WTC11 (cell line): ENCODE data around the gene ZNF718. TPM values are rescaled to one million over a fixed set of nuclear protein-coding genes. Genes with fewer than 3 reads are reported as not detected.

Source experiments
- AR ChIP-seq: fragments of 250-450 bp; sonication (Bioruptor Pico); IDR thresholded peaks from 2 replicates; pipeline ENCODE4 v1.9.0; 2021; ENCODE audit warnings: mild to moderate bottlenecking
- ATF1 ChIP-seq: sonication (generic); formaldehyde crosslinking; IDR thresholded peaks from 2 replicates; pipeline ENCODE4 v1.8.1; 2023; ENCODE audit warnings: mild to moderate bottlenecking, moderate library complexity, missing genetic modification reagents
- CDX4 ChIP-seq: fragments of 250-450 bp; sonication (Bioruptor Pico); IDR thresholded peaks from 2 replicates; pipeline ENCODE4 v1.9.0; 2021; ENCODE audit warnings: moderate library complexity, mild to moderate bottlenecking, inconsistent platforms, borderline replicate concordance
- ERG ChIP-seq: fragments of 250-450 bp; sonication (Bioruptor Pico); IDR thresholded peaks from 2 replicates; pipeline ENCODE4 v1.8.0; 2021; ENCODE audit warnings: mild to moderate bottlenecking
- ESRRA ChIP-seq: sonication (generic); formaldehyde crosslinking; IDR thresholded peaks from 2 replicates; pipeline ENCODE4 v1.8.1; 2022; ENCODE audit warnings: mild to moderate bottlenecking, missing genetic modification reagents, borderline replicate concordance
- FOXJ3 ChIP-seq: sonication (generic); formaldehyde crosslinking; IDR thresholded peaks from 2 replicates; pipeline ENCODE4 v1.9.0; 2021; ENCODE audit warnings: missing genetic modification reagents, mild to moderate bottlenecking, borderline replicate concordance
- GABPB1 ChIP-seq: sonication (generic); formaldehyde crosslinking; IDR thresholded peaks from 2 replicates; pipeline ENCODE4 v1.8.1; 2023; ENCODE audit warnings: mild to moderate bottlenecking, missing genetic modification reagents
- GTF2I ChIP-seq: fragments of 250-450 bp; sonication (Bioruptor Pico); conservative IDR thresholded peaks from 2 replicates; pipeline ENCODE4 v1.4.0; 2021; ENCODE audit warnings: mild to moderate bottlenecking
- HMGA2 ChIP-seq: fragments of 250-450 bp; sonication (Bioruptor Pico); IDR thresholded peaks from 2 replicates; pipeline ENCODE4 v1.4.0; 2021; ENCODE audit warnings: mild to moderate bottlenecking, moderate library complexity
- IRF2 ChIP-seq: sonication (generic); formaldehyde crosslinking; IDR thresholded peaks from 2 replicates; pipeline ENCODE4 v1.8.0; 2022; ENCODE audit warnings: low read depth, missing genetic modification reagents, borderline replicate concordance
- JAZF1 ChIP-seq: fragments of 250-450 bp; sonication (Bioruptor Pico); IDR thresholded peaks from 2 replicates; pipeline ENCODE4 v1.9.0; 2021; ENCODE audit warnings: moderate library complexity, mild to moderate bottlenecking, inconsistent platforms
- JUN ChIP-seq: sonication (generic); formaldehyde crosslinking; IDR thresholded peaks from 2 replicates; pipeline ENCODE4 v1.8.0; 2023; ENCODE audit warnings: mild to moderate bottlenecking, missing genetic modification reagents
- MAX ChIP-seq: sonication (generic); formaldehyde crosslinking; IDR thresholded peaks from 2 replicates; pipeline ENCODE4 v1.8.0; 2022; ENCODE audit warnings: mild to moderate bottlenecking, missing genetic modification reagents
- NR1H2 ChIP-seq: sonication (generic); formaldehyde crosslinking; IDR thresholded peaks from 2 replicates; pipeline ENCODE4 v1.9.0; 2021; ENCODE audit warnings: mild to moderate bottlenecking, moderate library complexity, missing genetic modification reagents
- PRDM15 ChIP-seq: sonication (generic); formaldehyde crosslinking; IDR thresholded peaks from 2 replicates; pipeline ENCODE4 v1.8.0; 2022; ENCODE audit warnings: missing genetic modification reagents
- RELA ChIP-seq: sonication (generic); formaldehyde crosslinking; IDR thresholded peaks from 2 replicates; pipeline ENCODE4 v1.8.1; 2022; ENCODE audit warnings: missing genetic modification reagents, mild to moderate bottlenecking, borderline replicate concordance
- TEAD1 ChIP-seq: sonication (generic); formaldehyde crosslinking; IDR thresholded peaks from 2 replicates; pipeline ENCODE4 v1.8.0; 2022; ENCODE audit warnings: mild to moderate bottlenecking, missing genetic modification reagents
- ZNF396 ChIP-seq: fragments of 250-450 bp; sonication (Bioruptor Pico); IDR thresholded peaks from 2 replicates; pipeline ENCODE4 v1.8.0; 2021; ENCODE audit warnings: mild to moderate bottlenecking, moderate library complexity, borderline replicate concordance
- ZNF532 ChIP-seq: fragments of 250-450 bp; sonication (Bioruptor Pico); IDR thresholded peaks from 2 replicates; pipeline ENCODE4 v1.9.0; 2021; ENCODE audit warnings: mild to moderate bottlenecking, borderline replicate concordance
- total RNA-seq: library from RNA; stranded (reverse); gene quantifications from 3 replicates; pipeline ENCODE4 v1.2.3, GENCODE V29; 2021

The ZNF718 gene
- total RNA-seq, 1 experiment from 2014 or later: 12.5 TPM

GRCh38 chr4:107444-108429 lies 16.6 kb upstream of the ZNF718 start (continued):
- TF ChIP-seq ZNF532 (no peak), JUN (0 out of 2 replicates have a peak, but pooled peaks have one; percentile 37), PRDM15 (CRISPR knock-in tag) (no peak), MAX (peak; percentile 38; the same call in 1 of the 2 replicates), ERG (CRISPR knock-in tag) (no peak), RELA (CRISPR knock-in tag) (0 out of 2 replicates have a peak, but pooled peaks have one; percentile 52), AR (CRISPR knock-in tag) (no peak), NR1H2 (CRISPR knock-in tag) (no peak), HMGA2 (no peak), ZNF396 (CRISPR knock-in tag) (no peak), GABPB1 (CRISPR knock-in tag) (no peak), IRF2 (CRISPR knock-in tag) (no peak), CDX4 (no peak), ESRRA (CRISPR knock-in tag) (no peak), FOXJ3 (CRISPR knock-in tag) (no peak), JAZF1 (CRISPR knock-in tag) (no peak), TEAD1 (0 out of 2 replicates have a peak, but pooled peaks have one; percentile 49), GTF2I (CRISPR knock-in tag) (no peak), ATF1 (CRISPR knock-in tag) (no peak)
